GM23248 (cell line): Measurements from ENCODE around the gene STEAP1.

Experiments
- EZH2 ChIP-seq: fragments of 200-600 bp; sonication (generic); IDR thresholded peaks from 2 replicates; pipeline ENCODE4 v1.6.1; 2018; ENCODE audit warnings: antibody characterized with exemption, mild to moderate bottlenecking; ENCODE audit not compliant: insufficient read depth, poor library complexity, severe bottlenecking
- EZH2phosphoT487 ChIP-seq: fragments of 200-600 bp; sonication (generic); IDR thresholded peaks from 2 replicates; pipeline ENCODE4 v1.6.1; 2018; ENCODE audit warnings: antibody characterized with exemption, moderate library complexity, mild to moderate bottlenecking, low read depth; ENCODE audit not compliant: insufficient read depth

- TF ChIP-seq EZH2 (no peak), EZH2phosphoT487 (no peak)
Measured at GRCh38 chr7:90213521-90213920, 59.3 kb downstream of the STEAP1 start.
